Adipocyte (in vitro differentiated cells): ENCODE data around the gene SNX32.
A peak's percentile ranks its signal among the peaks of the same experiment; 100 is the strongest.
"Not testable (repeated sequence)": the region's sequence is repeated elsewhere in the genome, so short reads cannot be mapped to it uniquely, and the experiment has no call there.

Experiments
- DNase-seq: peaks from one replicate; pipeline ENCODE4 v3.0.0-alpha.2; 2015; ENCODE audit warnings: low read depth
- H3K27me3 ChIP-seq: replicated peaks from 2 replicates; pipeline ENCODE4 v1.7.0; 2013; ENCODE audit warnings: mild to moderate bottlenecking, low read length, moderate library complexity; ENCODE audit not compliant: control insufficient read depth, insufficient read depth
- H3K36me3 ChIP-seq: 2 replicates; pipeline ENCODE4 v1.7.0; 2013; ENCODE audit warnings: low read length, mild to moderate bottlenecking, moderate library complexity; ENCODE audit not compliant: control insufficient read depth, insufficient read depth, severe bottlenecking
- H3K4me1 ChIP-seq: 2 replicates; pipeline ENCODE4 v1.7.0; 2013; ENCODE audit warnings: mild to moderate bottlenecking, low read length, moderate library complexity; ENCODE audit not compliant: control insufficient read depth, insufficient read depth
- H3K4me3 ChIP-seq: 2 replicates; pipeline ENCODE4 v1.7.0; 2013; ENCODE audit warnings: mild to moderate bottlenecking, low read length, moderate library complexity
- H3K9ac ChIP-seq: 2 replicates; pipeline ENCODE4 v1.7.0; 2013; ENCODE audit warnings: mild to moderate bottlenecking, low read length, moderate library complexity
- H3K9me3 ChIP-seq: 2 replicates; pipeline ENCODE4 v1.7.0; 2013; ENCODE audit warnings: mild to moderate bottlenecking, low read length, moderate library complexity; ENCODE audit not compliant: control insufficient read depth

SNX32 gene

DNA sequence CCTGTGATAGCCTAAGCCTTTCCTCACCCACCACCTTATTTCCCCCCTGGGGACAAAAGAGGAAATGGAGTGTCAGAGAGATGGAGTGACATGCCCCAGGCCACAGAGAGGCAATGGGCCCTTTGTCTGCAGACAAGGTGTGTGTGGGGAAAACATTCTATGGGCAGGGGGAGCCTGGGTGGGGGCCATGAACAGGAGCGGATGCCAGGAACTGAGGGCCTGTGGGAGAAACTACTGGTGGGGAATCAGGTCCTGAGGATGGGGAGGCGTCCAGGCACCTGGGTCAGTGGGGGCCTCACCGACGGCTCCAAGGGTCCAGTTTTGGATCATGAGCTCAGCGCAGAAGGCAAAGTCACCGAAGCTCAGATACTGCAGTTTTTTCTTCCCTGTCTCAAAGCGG, 51.5 kb downstream of the SNX32 start:
- H3K36me3 ChIP-seq: peaks cover 45% of the 10 kb centered on the region
- no peak overlapping the region for H3K4me3 ChIP-seq
- H3K4me1 ChIP-seq: peaks cover 30% of the 10 kb centered on the region
- DNase-seq: no peak
- H3K9me3 ChIP-seq: no peaks in the 10 kb centered on the region
- no peak overlapping the region for H3K9ac ChIP-seq
- no peaks in the 10 kb centered on the region for H3K27me3 ChIP-seq

DNA sequence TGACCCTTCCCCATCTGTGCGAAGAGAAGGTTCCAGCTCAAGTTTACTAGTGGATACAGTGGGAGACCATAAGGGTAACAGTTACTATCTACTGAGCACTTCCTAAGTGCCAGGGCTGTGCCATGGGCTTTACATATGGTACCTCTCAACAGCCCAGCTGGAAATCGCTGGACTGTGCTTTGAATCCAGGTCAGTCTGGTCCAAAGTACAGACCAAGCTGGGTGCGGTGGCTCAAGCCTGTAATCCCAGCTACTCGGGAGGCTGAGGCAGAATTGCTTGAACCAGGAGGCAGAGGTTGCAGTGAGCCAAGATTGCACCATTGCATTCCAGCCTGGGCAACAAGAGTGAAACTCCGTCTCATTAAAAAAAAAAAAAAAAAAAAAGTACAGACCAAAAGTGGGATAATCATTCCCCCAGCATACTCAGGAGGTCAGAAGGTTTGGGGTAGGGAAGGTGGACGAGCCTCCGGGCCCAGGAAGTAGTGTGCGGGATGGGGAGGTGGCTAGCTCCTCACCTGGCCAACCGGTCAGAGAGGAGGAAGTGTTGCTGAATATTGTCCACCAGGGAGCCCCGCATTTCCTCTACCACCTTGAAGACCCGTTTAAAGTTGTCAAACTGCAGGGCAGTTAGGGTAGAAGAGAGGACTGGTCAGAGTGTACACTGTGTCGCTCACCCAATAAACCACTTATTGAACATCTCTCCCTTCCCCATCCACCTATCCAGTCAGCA, 52.2 kb downstream of the SNX32 start:
- H3K36me3 ChIP-seq: peaks cover 45% of the 10 kb centered on the region

DNA sequence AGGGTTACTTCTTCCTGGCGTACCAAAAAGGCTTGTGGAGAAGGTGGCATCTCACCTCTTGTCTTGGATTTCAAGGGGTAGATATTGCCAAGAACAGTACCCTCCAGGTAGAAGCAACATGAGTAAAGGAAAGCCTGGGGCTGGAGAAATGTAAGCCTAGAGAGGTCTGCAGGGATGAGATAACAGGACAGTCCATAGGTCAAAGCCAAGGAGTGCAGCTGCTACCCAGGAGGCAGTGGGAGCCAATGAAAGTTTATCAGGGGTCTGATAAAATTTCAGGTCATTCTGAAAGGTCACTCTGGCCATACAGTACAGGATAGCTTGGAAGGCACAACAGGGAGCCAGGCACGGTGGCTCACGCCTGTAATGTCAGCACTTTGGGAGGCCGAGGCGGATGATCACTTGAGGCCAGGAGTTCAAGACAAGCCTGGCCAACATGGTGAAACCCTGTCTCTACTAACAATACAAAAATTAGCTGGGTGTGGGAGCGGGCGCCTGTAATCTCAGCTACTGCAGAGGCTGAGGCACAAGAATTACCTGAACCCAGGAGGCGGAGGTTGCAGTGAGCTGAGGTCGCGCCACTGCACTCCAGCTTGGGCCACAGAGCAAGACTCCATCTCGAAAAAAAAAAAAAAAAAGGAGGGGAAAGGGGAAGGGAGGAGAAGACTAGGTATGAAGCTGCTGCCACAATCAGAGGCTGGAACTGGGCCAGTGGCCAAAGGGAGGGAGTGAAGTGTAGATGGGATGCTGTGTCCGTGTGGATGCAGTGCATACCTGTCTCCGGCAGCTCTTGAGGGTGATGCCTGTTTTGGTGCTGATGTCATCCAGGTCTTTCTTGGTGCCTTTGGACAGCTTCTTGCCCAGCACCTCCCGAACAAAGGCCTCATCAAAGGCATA, 53.3 kb downstream of the SNX32 start:
- H3K4me1 ChIP-seq: peaks cover 36% of the 10 kb centered on the region
- no peaks in the 10 kb centered on the region for H3K27me3 ChIP-seq
- peaks cover 47% of the 10 kb centered on the region for H3K36me3 ChIP-seq
- no peak for DNase-seq
- H3K9ac ChIP-seq: peak overlapping the region; percentile 99
- H3K9me3 ChIP-seq: no peaks in the 10 kb centered on the region
- peak overlapping the region; percentile 89 for H3K4me3 ChIP-seq

More for the DNA sequence above, 52.2 kb downstream of the SNX32 start:
- no peaks in the 10 kb centered on the region for H3K27me3 ChIP-seq
- DNase-seq: no peak
- H3K9ac ChIP-seq: peak overlapping the region; percentile 99
- no peaks in the 10 kb centered on the region for H3K9me3 ChIP-seq
- peaks cover 31% of the 10 kb centered on the region for H3K4me1 ChIP-seq
- no peak overlapping the region for H3K4me3 ChIP-seq

DNA sequence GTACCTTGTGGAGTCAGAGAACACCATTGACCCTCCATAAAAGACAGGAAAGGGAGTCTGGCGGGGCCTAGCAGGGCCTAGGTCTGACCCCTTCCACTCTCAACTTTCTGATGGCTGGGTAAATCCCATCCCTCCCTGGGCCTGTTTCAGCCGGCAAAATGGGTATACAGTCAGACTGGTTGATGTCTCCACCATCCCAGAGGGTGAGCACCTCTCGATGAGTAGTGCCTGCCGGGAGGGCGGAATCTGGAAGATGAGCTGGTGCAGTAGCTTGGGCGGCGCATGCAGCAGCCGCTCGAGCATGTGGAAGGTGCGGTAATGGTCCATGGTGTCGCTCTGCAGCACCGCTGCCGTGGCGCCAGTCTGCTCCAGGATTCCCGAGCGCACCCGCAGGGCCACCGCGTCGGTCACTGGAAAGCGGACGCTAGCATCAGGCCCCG, 54.0 kb downstream of the SNX32 start:
- Histone ChIP-seq H3K9ac (peak overlapping the region; percentile 99), H3K9me3 (no peaks in the 10 kb centered on the region), H3K27me3 (no peaks in the 10 kb centered on the region), H3K4me1 (peaks cover 43% of the 10 kb centered on the region), H3K4me3 (peak overlapping the region; percentile 89), H3K36me3 (peaks cover 49% of the 10 kb centered on the region)
- no peak for DNase-seq

DNA sequence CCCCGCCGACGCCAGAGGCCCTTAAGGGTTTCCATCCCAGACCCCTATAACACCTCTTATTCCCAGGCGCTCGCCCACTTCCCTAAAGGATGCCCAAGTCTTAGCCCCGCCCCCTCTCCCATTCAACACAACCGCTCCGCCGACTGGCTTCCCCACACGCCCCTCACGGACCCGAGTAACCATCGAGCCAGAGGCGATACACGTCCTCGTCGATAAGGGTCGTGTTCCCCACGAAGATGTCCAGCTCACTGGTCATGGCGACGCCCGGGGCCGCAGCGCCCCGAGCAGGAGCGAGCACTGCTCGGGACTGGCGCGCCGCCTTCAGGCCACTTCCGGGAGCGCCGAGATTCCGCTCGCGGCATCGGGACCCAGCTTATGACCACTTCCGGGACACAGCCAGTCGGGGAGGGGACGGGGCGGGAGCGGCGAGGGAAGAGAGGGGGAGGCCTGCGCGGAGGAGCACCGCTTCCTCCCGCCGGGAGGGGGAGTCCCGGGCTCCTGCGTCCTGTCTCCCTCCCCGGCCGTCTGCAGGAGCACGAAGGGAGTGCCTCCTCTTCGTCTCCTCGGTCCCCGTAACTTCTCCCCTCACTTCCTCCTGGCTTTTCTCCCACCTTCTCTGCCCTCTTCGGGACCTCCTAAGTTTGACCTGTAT, 54.5 kb downstream of the SNX32 start, which contains the start of gene FIBP:
TSS of gene FIBP (minus strand) at position 309 of the 652 bp plus-strand sequence. CDS start at position 256, 53 bp downstream.
- Histone ChIP-seq H3K9ac (peak within 1 kb of the TSS; percentile 99), H3K27me3 (no peaks in the 10 kb centered on the region), H3K36me3 (peaks cover 47% of the 10 kb centered on the region), H3K4me3 (peak within 1 kb of the TSS; percentile 89), H3K9me3 (no peaks in the 10 kb centered on the region), H3K4me1 (peaks cover 47% of the 10 kb centered on the region)
- DNase-seq: peak; percentile 99

DNA sequence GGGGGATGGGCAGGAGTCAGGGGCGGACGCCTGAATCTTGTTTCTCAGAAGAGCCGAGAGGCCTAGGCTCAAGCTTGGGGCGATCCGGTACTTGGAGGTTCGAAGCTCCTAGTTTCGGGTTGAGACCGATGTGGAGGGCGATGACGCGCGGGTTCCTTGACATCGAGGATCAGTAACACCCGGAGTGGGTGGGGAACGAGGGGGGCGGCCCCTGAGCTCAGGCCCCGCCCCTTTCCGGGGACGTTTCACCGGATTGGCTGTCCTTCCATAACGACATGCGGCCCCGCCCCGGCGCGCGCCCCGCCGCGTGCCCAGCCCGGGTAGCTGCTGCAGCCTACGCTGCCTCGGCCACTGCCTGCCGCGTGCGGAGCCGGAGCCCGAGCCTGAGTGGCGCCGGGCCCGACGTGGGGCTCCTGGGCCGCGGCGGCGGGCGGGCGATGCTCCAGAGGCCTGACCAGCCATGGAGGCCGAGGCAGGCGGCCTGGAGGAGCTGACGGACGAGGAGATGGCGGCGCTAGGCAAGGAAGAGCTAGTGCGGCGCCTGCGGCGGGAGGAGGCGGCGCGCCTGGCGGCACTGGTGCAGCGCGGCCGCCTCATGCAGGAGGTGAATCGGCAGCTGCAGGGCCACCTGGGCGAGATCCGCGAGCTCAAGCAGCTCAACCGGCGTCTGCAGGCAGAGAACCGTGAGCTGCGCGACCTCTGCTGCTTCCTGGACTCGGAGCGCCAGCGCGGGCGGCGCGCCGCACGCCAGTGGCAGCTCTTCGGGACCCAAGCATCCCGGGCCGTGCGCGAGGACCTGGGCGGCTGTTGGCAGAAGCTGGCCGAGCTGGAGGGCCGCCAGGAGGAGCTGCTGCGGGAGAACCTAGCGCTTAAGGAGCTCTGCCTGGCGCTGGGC, 56.8 kb downstream of the SNX32 start, which contains the start of gene CCDC85B:
TSS of gene CCDC85B (plus strand) at position 350 of the 895 bp plus-strand sequence. CDS start at position 461, 111 bp downstream.
- H3K36me3 ChIP-seq: peaks cover 41% of the 10 kb centered on the region
- peak within 1 kb of the TSS; percentile 99 for H3K9ac ChIP-seq
- H3K9me3 ChIP-seq: no peaks in the 10 kb centered on the region
- H3K4me1 ChIP-seq: peaks cover 59% of the 10 kb centered on the region
- no peaks in the 10 kb centered on the region for H3K27me3 ChIP-seq
- H3K4me3 ChIP-seq: peak within 1 kb of the TSS; percentile 86
- DNase-seq: peak; percentile 99

DNA sequence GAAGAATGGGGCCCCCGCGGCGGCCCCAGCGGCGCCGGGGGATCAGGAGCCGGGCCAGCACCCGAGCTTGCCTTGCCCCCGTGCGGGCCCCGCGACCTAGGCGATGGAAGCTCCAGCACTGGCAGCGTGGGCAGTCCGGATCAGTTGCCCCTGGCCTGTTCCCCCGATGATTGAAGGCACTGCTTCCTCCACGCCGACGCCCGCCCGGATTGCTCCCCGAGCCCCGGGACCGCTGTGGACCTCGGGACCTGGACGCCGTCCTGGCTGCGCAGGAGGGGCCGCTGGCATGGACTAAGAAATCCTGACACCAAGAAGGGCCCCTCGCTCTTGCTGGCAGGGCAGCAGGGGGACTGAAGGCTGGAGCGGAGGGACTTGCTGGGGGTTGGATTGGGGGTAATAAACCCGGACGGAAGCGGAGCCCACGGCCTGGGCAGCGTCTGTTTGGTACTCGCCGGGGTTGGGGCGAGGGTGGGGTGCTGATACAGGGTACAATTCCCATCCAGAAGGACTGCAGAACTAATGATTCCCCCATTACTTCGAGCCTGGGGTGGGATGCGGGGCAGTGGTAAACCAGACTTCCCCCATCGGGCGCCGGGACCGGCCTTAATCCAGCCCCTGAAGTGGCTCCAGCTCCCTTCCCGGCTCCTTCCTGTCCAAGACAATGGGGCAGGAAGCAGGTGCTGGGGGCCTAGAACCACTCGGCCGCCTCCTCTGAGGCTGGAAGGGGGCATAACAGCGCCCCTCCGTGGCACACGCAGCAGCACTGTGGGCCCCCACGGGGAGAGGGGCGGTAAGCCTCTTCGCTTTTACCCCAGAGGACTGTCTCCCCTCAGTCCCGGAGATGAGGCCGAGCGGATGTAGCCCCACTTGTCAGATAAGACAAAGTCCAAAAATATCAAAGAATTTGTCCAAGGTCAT, 57.7 kb downstream of the SNX32 start:
- DNase-seq: peak; percentile 69

DNA sequence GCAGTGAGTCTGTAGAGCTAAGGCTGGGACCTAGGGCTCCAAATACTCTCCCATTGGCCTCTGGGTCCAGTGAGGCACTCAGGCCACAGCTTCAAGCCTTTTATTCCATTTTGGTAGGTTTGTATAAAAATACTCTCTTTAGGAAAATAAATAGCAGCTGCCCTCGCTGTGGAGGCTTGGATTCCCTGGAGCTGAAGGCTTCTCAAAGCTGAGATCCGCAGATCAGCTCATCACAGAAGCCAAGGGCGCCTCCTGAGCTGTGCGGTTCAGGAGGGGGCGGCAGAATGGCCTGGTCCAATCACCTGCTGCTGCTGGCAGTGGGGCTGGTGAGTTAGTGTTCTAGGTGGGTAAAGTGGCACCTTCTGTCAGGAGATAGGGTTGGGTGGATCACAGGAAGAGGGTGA, 58.4 kb downstream of the SNX32 start:
- peak overlapping the region; percentile 96 for H3K9ac ChIP-seq
- H3K4me1 ChIP-seq: peaks cover 66% of the 10 kb centered on the region
- not testable (repeated sequence) for H3K9me3 ChIP-seq, DNase-seq, H3K27me3 ChIP-seq
- peaks cover 38% of the 10 kb centered on the region for H3K36me3 ChIP-seq
- peak overlapping the region; percentile 86 for H3K4me3 ChIP-seq

More for the DNA sequence above, 57.7 kb downstream of the SNX32 start:
- Histone ChIP-seq H3K9me3 (no peaks in the 10 kb centered on the region), H3K9ac (peak overlapping the region; percentile 96), H3K27me3 (no peaks in the 10 kb centered on the region), H3K4me1 (peaks cover 65% of the 10 kb centered on the region), H3K4me3 (peak overlapping the region; percentile 86), H3K36me3 (peaks cover 41% of the 10 kb centered on the region)

DNA sequence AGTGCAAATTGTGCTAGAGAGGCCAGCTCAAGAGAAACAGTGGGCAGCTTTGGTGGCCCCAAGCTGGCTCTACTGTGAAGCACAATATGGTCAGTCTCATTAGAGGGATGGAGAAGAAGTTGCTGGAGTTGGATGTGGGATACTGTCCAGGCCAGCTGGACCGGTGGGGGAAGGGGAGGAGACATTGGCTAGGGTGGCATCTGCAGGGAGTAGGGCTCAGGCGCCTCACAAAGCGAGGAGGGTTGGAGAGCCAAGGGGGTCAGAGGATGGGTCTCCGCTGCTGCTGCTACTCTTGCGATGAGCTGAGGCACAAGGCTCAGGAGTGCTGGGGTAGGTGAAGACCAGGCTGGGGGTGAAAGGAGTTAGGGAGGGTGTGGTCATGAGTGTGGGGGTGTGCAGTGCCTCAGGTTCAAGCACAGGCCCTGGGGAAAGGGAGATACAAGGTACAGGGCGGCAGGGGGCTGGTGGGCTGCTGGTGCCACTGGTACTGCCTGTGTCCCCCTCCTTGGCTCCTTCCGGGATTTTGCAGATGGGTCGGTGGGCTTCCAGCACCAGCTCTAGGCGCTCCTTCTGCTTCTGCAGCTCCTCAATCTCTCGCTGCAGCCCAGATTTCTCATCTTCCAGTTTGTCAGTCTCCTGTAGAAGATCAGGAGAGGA, 59.0 kb downstream of the SNX32 start:
- Histone ChIP-seq H3K27me3 (no peaks in the 10 kb centered on the region), H3K36me3 (peaks cover 38% of the 10 kb centered on the region), H3K9ac (peak overlapping the region; percentile 96), H3K4me3 (peak overlapping the region; percentile 86), H3K9me3 (no peaks in the 10 kb centered on the region), H3K4me1 (peaks cover 66% of the 10 kb centered on the region)
- DNase-seq: no peak
